ENCODE results near the gene BRD1.

The BRD1 gene

DNA sequence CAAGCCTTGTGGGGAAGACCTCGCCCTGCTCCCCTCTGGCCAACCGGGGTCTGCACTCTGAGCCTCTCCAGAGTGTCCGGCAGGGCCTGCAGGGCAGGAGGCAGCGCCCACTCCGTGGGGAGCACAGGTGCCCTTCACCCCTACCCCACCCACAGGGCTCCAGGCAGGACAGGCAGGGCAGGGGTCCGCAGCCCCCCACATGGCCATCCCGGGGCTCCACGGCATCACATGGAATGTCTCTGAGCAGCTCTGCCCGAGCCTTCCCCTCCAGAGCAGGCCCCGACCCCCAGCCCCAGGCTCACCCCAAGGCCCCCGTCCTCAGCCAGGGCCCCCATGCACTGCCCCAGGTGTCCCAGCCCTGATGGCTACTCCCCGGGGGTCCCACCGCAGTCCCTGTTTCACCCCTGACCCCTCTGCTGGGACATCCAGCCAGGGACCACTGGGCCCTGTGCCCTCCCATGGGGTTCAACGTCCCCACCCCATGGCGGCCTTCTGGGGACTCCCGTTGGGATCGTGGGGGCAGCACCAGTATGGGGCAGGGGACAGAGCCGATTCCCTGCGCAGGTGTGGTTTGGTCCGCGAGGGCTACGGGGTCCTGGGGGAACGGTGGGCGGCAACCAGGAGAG lies 77.7 kb downstream of the BRD1 start:
- Histone ChIP-seq H3K27ac (ENCODE audit: insufficient read depth, low read depth, low read length, poor library complexity, severe bottlenecking) (no peak overlapping the region), H3K27me3 (ENCODE audit: control insufficient read depth, insufficient read depth, low read length, poor library complexity, severe bottlenecking) (no peaks in the 10 kb centered on the region), H3K9me3 (ENCODE audit: control insufficient read depth, low read length) (no peaks in the 10 kb centered on the region), H3K4me3 (ENCODE audit: insufficient read depth, low read depth, low read length) (no peak overlapping the region), H3K36me3 (ENCODE audit: control insufficient read depth, insufficient read depth, low read length) (no peaks in the 10 kb centered on the region), H3K4me1 (ENCODE audit: control insufficient read depth, insufficient read depth, low read length) (peaks cover 6% of the 10 kb centered on the region)
- WGBS, 2 experiments, result 91 to 93% methylated on average over 24 of the region's 24 CpGs

DNA sequence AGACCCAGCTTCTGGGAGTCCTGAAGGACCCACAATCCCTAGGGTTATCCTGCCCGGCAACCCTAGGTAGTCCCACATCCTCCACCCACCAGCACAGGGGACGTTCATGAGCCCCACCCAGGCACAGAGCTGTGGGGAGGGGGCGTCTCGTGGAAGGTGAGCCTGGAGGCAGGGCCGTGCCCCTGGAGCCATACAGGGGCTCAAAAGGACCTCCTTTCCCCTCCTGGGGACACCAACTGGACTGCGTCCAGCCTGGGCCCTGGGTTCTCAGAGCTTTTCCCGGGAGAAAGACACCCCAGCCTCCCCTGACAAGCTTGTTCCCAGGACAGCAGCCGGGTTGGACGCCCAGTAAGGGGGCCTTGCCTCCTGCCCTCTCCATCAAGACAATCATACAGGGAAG lies 78.4 kb downstream of the BRD1 start:
- H3K36me3 ChIP-seq (ENCODE audit: control insufficient read depth, insufficient read depth, low read length), result no peaks in the 10 kb centered on the region
- no peaks in the 10 kb centered on the region for H3K9me3 ChIP-seq (ENCODE audit: control insufficient read depth, low read length)
- 91 to 93% methylated on average over 9 of the region's 9 CpGs for WGBS, 2 experiments
- H3K27me3 ChIP-seq (ENCODE audit: control insufficient read depth, insufficient read depth, low read length, poor library complexity, severe bottlenecking), result no peaks in the 10 kb centered on the region
- H3K4me3 ChIP-seq (ENCODE audit: insufficient read depth, low read depth, low read length), result no peak overlapping the region
- peaks cover 6% of the 10 kb centered on the region for H3K4me1 ChIP-seq (ENCODE audit: control insufficient read depth, insufficient read depth, low read length)
- no peak overlapping the region for H3K27ac ChIP-seq (ENCODE audit: insufficient read depth, low read depth, low read length, poor library complexity, severe bottlenecking)

- Histone ChIP-seq H3K4me3 (ENCODE audit: insufficient read depth, low read depth, low read length) (no peak overlapping the region), H3K27me3 (ENCODE audit: control insufficient read depth, insufficient read depth, low read length, poor library complexity, severe bottlenecking) (no peaks in the 10 kb centered on the region), H3K36me3 (ENCODE audit: control insufficient read depth, insufficient read depth, low read length) (no peaks in the 10 kb centered on the region), H3K4me1 (ENCODE audit: control insufficient read depth, insufficient read depth, low read length) (peaks cover 6% of the 10 kb centered on the region), H3K27ac (ENCODE audit: insufficient read depth, low read depth, low read length, poor library complexity, severe bottlenecking) (no peak overlapping the region), H3K9me3 (ENCODE audit: control insufficient read depth, low read length) (no peaks in the 10 kb centered on the region)
- 86 to 88% methylated on average over 5 of the region's 5 CpGs for WGBS, 2 experiments
Observed at GRCh38 chr22:49748514-49748913, 79.2 kb downstream of the BRD1 start.

DNA sequence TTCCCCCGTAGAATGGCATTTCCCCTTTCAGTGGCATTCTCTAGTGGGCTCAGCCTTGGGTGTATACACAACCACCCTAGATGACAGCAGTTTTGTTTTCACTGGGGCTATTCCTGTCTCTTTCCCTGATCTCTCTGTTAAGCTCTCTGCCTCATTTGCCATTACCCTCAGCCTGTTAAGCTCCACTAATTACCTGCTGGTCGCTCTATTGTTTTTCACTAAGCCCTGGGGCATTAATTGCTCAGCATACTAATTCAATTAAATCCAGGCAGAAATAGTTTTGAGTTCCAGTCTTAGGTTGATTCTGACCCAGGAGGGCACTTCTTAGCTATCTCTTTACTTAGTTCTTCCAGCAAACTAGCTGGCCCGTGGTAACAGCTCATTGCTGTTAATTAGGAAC lies 80.0 kb downstream of the BRD1 start:
- 76 to 85% methylated on average over 2 to 3 of the region's 3 CpGs for WGBS, 2 experiments
- H3K4me1 ChIP-seq (ENCODE audit: control insufficient read depth, insufficient read depth, low read length), result peaks cover 6% of the 10 kb centered on the region
- no peak overlapping the region for H3K4me3 ChIP-seq (ENCODE audit: insufficient read depth, low read depth, low read length)

GRCh38 chr22:49747130-49747529 lies 80.5 kb downstream of the BRD1 start:
- 95 to 100% methylated on average over 1 to 2 of the region's 3 CpGs for WGBS, 2 experiments
- no peak overlapping the region for H3K27ac ChIP-seq (ENCODE audit: insufficient read depth, low read depth, low read length, poor library complexity, severe bottlenecking)
- no peak overlapping the region for H3K4me3 ChIP-seq (ENCODE audit: insufficient read depth, low read depth, low read length)
- peaks cover 6% of the 10 kb centered on the region for H3K4me1 ChIP-seq (ENCODE audit: control insufficient read depth, insufficient read depth, low read length)
- H3K9me3 ChIP-seq (ENCODE audit: control insufficient read depth, low read length), result no peaks in the 10 kb centered on the region
- no peaks in the 10 kb centered on the region for H3K27me3 ChIP-seq (ENCODE audit: control insufficient read depth, insufficient read depth, low read length, poor library complexity, severe bottlenecking)
- no peaks in the 10 kb centered on the region for H3K36me3 ChIP-seq (ENCODE audit: control insufficient read depth, insufficient read depth, low read length)

More for the DNA sequence above, 80.0 kb downstream of the BRD1 start:
- no peaks in the 10 kb centered on the region for H3K36me3 ChIP-seq (ENCODE audit: control insufficient read depth, insufficient read depth, low read length)
- no peak overlapping the region for H3K27ac ChIP-seq (ENCODE audit: insufficient read depth, low read depth, low read length, poor library complexity, severe bottlenecking)
- no peaks in the 10 kb centered on the region for H3K9me3 ChIP-seq (ENCODE audit: control insufficient read depth, low read length)
- H3K27me3 ChIP-seq (ENCODE audit: control insufficient read depth, insufficient read depth, low read length, poor library complexity, severe bottlenecking), result no peaks in the 10 kb centered on the region

GRCh38 chr22:49746065-49746464 lies 81.6 kb downstream of the BRD1 start:
- Histone ChIP-seq H3K9me3 (ENCODE audit: control insufficient read depth, low read length) (no peaks in the 10 kb centered on the region), H3K27me3 (ENCODE audit: control insufficient read depth, insufficient read depth, low read length, poor library complexity, severe bottlenecking) (no peaks in the 10 kb centered on the region), H3K4me3 (ENCODE audit: insufficient read depth, low read depth, low read length) (no peak overlapping the region), H3K36me3 (ENCODE audit: control insufficient read depth, insufficient read depth, low read length) (no peaks in the 10 kb centered on the region), H3K4me1 (ENCODE audit: control insufficient read depth, insufficient read depth, low read length) (no peaks in the 10 kb centered on the region), H3K27ac (ENCODE audit: insufficient read depth, low read depth, low read length, poor library complexity, severe bottlenecking) (no peak overlapping the region)
- WGBS, 2 experiments, result 81 to 87% methylated on average over 3 of the region's 3 CpGs

GRCh38 chr22:49740242-49740641 lies 87.4 kb downstream of the BRD1 start:
- Histone ChIP-seq H3K9me3 (ENCODE audit: control insufficient read depth, low read length) (no peaks in the 10 kb centered on the region), H3K27ac (ENCODE audit: insufficient read depth, low read depth, low read length, poor library complexity, severe bottlenecking) (no peak overlapping the region), H3K4me3 (ENCODE audit: insufficient read depth, low read depth, low read length) (no peak overlapping the region), H3K4me1 (ENCODE audit: control insufficient read depth, insufficient read depth, low read length) (no peaks in the 10 kb centered on the region), H3K36me3 (ENCODE audit: control insufficient read depth, insufficient read depth, low read length) (no peaks in the 10 kb centered on the region), H3K27me3 (ENCODE audit: control insufficient read depth, insufficient read depth, low read length, poor library complexity, severe bottlenecking) (no peaks in the 10 kb centered on the region)
- WGBS, 2 experiments, result 78% methylated on average over 7 of the region's 7 CpGs

GRCh38 chr22:49739138-49739537 lies 88.5 kb downstream of the BRD1 start:
- no peak overlapping the region for H3K4me3 ChIP-seq (ENCODE audit: insufficient read depth, low read depth, low read length)
- WGBS, 2 experiments, result 86 to 90% methylated on average over 2 of the region's 2 CpGs
- no peaks in the 10 kb centered on the region for H3K27me3 ChIP-seq (ENCODE audit: control insufficient read depth, insufficient read depth, low read length, poor library complexity, severe bottlenecking)
- H3K9me3 ChIP-seq (ENCODE audit: control insufficient read depth, low read length), result no peaks in the 10 kb centered on the region
- H3K27ac ChIP-seq (ENCODE audit: insufficient read depth, low read depth, low read length, poor library complexity, severe bottlenecking), result no peak overlapping the region
- H3K4me1 ChIP-seq (ENCODE audit: control insufficient read depth, insufficient read depth, low read length), result no peaks in the 10 kb centered on the region
- no peaks in the 10 kb centered on the region for H3K36me3 ChIP-seq (ENCODE audit: control insufficient read depth, insufficient read depth, low read length)

- Histone ChIP-seq H3K36me3 (ENCODE audit: control insufficient read depth, insufficient read depth, low read length) (no peaks in the 10 kb centered on the region), H3K27ac (ENCODE audit: insufficient read depth, low read depth, low read length, poor library complexity, severe bottlenecking) (no peak overlapping the region), H3K4me3 (ENCODE audit: insufficient read depth, low read depth, low read length) (no peak overlapping the region), H3K4me1 (ENCODE audit: control insufficient read depth, insufficient read depth, low read length) (no peaks in the 10 kb centered on the region), H3K27me3 (ENCODE audit: control insufficient read depth, insufficient read depth, low read length, poor library complexity, severe bottlenecking) (no peaks in the 10 kb centered on the region), H3K9me3 (ENCODE audit: control insufficient read depth, low read length) (no peaks in the 10 kb centered on the region)
- WGBS, 2 experiments, result 85 to 89% methylated on average over 8 of the region's 8 CpGs
Observed at GRCh38 chr22:49738566-49738965, 89.1 kb downstream of the BRD1 start.

- WGBS, 2 experiments, result 92 to 93% methylated on average over 12 of the region's 12 CpGs
- Histone ChIP-seq H3K4me1 (ENCODE audit: control insufficient read depth, insufficient read depth, low read length) (no peaks in the 10 kb centered on the region), H3K36me3 (ENCODE audit: control insufficient read depth, insufficient read depth, low read length) (no peaks in the 10 kb centered on the region), H3K27me3 (ENCODE audit: control insufficient read depth, insufficient read depth, low read length, poor library complexity, severe bottlenecking) (no peaks in the 10 kb centered on the region), H3K4me3 (ENCODE audit: insufficient read depth, low read depth, low read length) (no peak overlapping the region), H3K9me3 (ENCODE audit: control insufficient read depth, low read length) (no peaks in the 10 kb centered on the region), H3K27ac (ENCODE audit: insufficient read depth, low read depth, low read length, poor library complexity, severe bottlenecking) (no peak overlapping the region)
Observed at GRCh38 chr22:49738006-49738405, 89.7 kb downstream of the BRD1 start.

DNA sequence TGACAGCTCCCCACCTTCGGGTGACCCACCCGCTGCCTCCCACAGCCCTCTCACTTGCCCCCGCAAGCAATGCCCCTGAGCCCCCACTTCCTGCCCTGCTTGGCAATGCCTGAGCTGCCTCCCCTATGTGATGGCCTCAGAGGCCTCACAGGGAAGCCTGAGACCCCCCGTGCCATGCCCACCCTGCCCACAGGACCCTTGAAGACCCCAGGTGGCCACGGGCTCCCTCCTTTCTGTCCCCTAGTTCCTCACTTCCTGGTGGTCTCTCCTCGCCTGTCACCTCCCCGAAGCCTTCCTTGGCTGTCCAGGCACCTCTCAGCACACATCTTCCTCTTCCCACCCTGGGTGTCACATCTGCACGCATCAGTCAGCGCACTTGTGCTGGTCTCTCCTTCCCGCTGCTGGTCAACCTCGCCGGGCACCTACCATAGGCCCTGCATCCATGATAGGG lies 90.5 kb downstream of the BRD1 start:
- Histone ChIP-seq H3K27me3 (ENCODE audit: control insufficient read depth, insufficient read depth, low read length, poor library complexity, severe bottlenecking) (no peaks in the 10 kb centered on the region), H3K9me3 (ENCODE audit: control insufficient read depth, low read length) (no peaks in the 10 kb centered on the region), H3K36me3 (ENCODE audit: control insufficient read depth, insufficient read depth, low read length) (no peaks in the 10 kb centered on the region), H3K4me1 (ENCODE audit: control insufficient read depth, insufficient read depth, low read length) (no peaks in the 10 kb centered on the region), H3K4me3 (ENCODE audit: insufficient read depth, low read depth, low read length) (no peak overlapping the region), H3K27ac (ENCODE audit: insufficient read depth, low read depth, low read length, poor library complexity, severe bottlenecking) (no peak overlapping the region)
- WGBS, 2 experiments, result 87 to 89% methylated on average over 12 of the region's 12 CpGs
